Skeletal muscle satellite cell (primary cell): Measurements from ENCODE around the gene BTG3. TPM values are rescaled to one million over a fixed set of nuclear protein-coding genes. Genes with fewer than 3 reads are reported as not detected.

Experiments used
- H3K27me3 ChIP-seq: 2 replicates; pipeline ENCODE4 v1.7.0; 2013; ENCODE audit warnings: low read length; ENCODE audit not compliant: control insufficient read depth, insufficient read depth
- H3K36me3 ChIP-seq: 2 replicates; pipeline ENCODE4 v1.7.0; 2013; ENCODE audit warnings: mild to moderate bottlenecking, control low read depth, low read length; ENCODE audit not compliant: insufficient read depth
- H3K4me1 ChIP-seq: 2 replicates; pipeline ENCODE4 v1.7.0; 2013; ENCODE audit warnings: low read length; ENCODE audit not compliant: control insufficient read depth, insufficient read depth
- H3K4me2 ChIP-seq: 2 replicates; pipeline ENCODE4 v1.7.0; 2013; ENCODE audit warnings: mild to moderate bottlenecking, low read length
- H3K4me3 ChIP-seq: 2 replicates; pipeline ENCODE4 v1.7.0; 2013; ENCODE audit warnings: low read length
- H3K9ac ChIP-seq: 2 replicates; pipeline ENCODE4 v1.7.0; 2013; ENCODE audit warnings: mild to moderate bottlenecking, low read depth, low read length, moderate library complexity
- H3K9me3 ChIP-seq: replicated peaks from 2 replicates; pipeline ENCODE4 v1.7.0; 2013; ENCODE audit warnings: mild to moderate bottlenecking, control low read depth, low read length
- small RNA-seq: library from RNA; depleted of rRNA; stranded (forward); fragments of <200 nt; gene quantifications from one replicate; pipeline ENCODE3, GENCODE V24; 2012

The BTG3 gene

DNA sequence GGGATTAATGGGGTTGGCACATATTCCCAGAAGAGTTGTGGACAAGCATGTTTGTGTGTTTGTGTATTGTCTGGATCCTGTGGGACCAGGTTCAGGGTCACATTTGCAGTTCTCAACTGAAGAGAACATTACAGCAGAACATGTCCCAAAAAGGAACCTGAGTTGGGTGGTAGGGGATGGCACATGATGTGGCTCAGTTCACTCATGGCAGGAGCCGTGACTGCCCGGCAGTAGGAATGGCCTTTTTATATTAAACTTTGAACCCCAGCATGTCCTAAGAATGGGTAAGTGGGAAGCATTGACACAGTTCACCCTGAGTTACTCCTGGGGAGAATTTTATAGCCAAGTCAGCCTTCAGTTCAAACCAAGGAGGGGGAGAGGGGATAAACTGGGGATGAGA lies 58.6 kb downstream of the BTG3 start:
- Histone ChIP-seq H3K4me3 (no peak overlapping the region), H3K9me3 (no peaks in the 10 kb centered on the region), H3K4me2 (no peak overlapping the region), H3K9ac (no peak overlapping the region), H3K4me1 (no peaks in the 10 kb centered on the region), H3K36me3 (no peaks in the 10 kb centered on the region), H3K27me3 (peaks cover 7% of the 10 kb centered on the region)

GRCh38 chr21:17552410-17552809 lies 60.3 kb downstream of the BTG3 start:
- no peaks in the 10 kb centered on the region for H3K4me1 ChIP-seq
- H3K36me3 ChIP-seq = no peaks in the 10 kb centered on the region
- no peak overlapping the region for H3K4me2 ChIP-seq
- H3K27me3 ChIP-seq = peaks cover 7% of the 10 kb centered on the region
- H3K9me3 ChIP-seq = no peaks in the 10 kb centered on the region
- no peak overlapping the region for H3K4me3 ChIP-seq
- H3K9ac ChIP-seq = no peak overlapping the region

GRCh38 chr21:17550671-17551308 lies 61.9 kb downstream of the BTG3 start:
- no peak overlapping the region for H3K4me2 ChIP-seq
- H3K27me3 ChIP-seq = peaks cover 3% of the 10 kb centered on the region

DNA sequence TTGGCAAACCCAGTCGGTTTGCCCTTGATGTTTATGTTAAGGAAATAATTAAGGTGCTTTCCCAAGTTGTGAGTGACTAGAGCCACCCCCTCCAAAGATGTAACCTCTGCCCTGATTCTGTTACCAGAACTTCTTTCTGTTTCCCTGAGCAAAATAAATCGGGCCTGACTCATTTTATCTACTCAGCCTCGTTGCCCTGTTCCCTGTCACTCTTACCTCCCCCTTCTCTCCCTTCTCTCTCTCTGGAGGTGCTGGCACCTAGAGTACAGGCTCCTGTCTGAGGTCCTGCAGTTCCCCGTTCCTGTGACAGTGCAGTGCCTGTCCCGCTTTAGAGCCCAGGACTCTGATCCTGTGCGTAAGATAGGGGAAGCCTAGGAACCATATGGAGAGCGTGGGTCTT lies 64.4 kb downstream of the BTG3 start:
- Histone ChIP-seq H3K9ac (no peak overlapping the region), H3K9me3 (no peaks in the 10 kb centered on the region), H3K4me3 (no peak overlapping the region), H3K36me3 (no peaks in the 10 kb centered on the region), H3K27me3 (peaks cover 2% of the 10 kb centered on the region), H3K4me2 (no peak overlapping the region), H3K4me1 (no peaks in the 10 kb centered on the region)

More at GRCh38 chr21:17550671-17551308, 61.9 kb downstream of the BTG3 start:
- Histone ChIP-seq H3K4me1 (no peaks in the 10 kb centered on the region), H3K9me3 (no peaks in the 10 kb centered on the region), H3K9ac (no peak overlapping the region), H3K4me3 (no peak overlapping the region), H3K36me3 (no peaks in the 10 kb centered on the region)

DNA sequence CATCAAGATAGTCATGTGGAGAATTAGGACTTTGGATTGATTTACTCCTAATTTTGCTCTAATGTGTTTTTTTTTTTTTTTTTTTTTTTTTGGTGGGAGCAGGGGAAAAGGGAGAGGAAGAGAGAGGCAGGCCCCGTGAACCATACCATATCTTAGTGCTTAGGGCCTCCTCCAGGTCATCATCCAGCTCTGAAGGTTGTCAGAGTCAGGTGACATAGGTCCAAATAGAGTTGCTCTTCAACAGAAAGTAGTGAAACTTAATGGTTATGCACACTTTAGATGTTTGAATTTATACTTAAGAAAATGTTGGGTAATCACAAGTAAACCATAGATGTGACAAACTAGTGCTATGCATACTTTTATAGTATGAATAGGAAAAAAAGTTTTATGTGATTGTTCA lies 67.7 kb downstream of the BTG3 start:
- H3K36me3 ChIP-seq = no peaks in the 10 kb centered on the region
- no peak overlapping the region for H3K4me2 ChIP-seq
- H3K27me3 ChIP-seq = peaks cover 9% of the 10 kb centered on the region
- no peaks in the 10 kb centered on the region for H3K9me3 ChIP-seq
- no peaks in the 10 kb centered on the region for H3K4me1 ChIP-seq
- no peak overlapping the region for H3K9ac ChIP-seq
- H3K4me3 ChIP-seq = no peak overlapping the region

Small RNAs within 50 kb of the gene (small RNA-seq; reads per million reads assigned to genes)
- gene RF00019 = not detected
